Regular cardiac myocyte (primary cell): ENCODE data around the gene CES3. TPM values are rescaled to one million over a fixed set of nuclear protein-coding genes. Genes with fewer than 3 reads are reported as not detected.

ENCODE experiments used
- total RNA-seq: library from RNA; depleted of rRNA; stranded (reverse); fragments of >200 nt; gene quantifications from 2 replicates; pipeline ENCODE4 v1.2.3, GENCODE V29; 2014

The CES3 gene, protein sequence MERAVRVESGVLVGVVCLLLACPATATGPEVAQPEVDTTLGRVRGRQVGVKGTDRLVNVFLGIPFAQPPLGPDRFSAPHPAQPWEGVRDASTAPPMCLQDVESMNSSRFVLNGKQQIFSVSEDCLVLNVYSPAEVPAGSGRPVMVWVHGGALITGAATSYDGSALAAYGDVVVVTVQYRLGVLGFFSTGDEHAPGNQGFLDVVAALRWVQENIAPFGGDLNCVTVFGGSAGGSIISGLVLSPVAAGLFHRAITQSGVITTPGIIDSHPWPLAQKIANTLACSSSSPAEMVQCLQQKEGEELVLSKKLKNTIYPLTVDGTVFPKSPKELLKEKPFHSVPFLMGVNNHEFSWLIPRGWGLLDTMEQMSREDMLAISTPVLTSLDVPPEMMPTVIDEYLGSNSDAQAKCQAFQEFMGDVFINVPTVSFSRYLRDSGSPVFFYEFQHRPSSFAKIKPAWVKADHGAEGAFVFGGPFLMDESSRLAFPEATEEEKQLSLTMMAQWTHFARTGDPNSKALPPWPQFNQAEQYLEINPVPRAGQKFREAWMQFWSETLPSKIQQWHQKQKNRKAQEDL
- total RNA-seq: 0.56 TPM in 1 of 2 replicates, not detected in the other

DNA sequence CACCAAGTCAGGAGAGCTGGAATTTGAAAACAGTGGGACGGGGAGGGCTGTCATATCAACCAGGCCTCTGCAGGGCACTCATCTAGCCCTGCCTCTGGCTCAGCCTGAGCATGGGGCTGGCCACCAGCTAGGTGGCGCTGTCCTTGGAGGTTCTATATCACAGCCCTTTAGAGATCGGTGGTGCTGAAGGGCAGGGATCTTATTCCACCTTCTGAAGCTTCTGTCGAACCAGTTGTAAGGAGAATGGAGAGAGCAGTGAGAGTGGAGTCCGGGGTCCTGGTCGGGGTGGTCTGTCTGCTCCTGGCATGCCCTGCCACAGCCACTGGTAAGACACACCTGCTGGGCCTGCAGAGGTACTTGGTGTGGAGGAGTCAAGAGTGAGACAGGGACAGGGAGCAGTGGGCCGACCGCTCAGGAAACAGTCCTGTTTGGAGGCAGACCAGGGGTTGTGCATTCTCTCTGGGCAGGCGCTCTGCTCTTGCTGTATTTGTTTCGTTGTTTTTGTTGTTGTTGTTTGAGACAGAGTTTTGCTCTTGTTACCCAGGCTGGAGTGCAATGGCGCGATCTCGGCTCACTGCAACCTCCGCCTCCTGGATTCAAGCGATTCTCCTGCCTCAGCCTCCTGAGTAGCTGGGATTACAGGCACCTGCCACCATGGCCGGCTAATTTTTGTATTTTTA lies at the start of gene CES3:
CES3 (plus strand) TSS at position 202 of the 680 bp plus-strand sequence; CDS start at position 244, 42 bp downstream.

DNA sequence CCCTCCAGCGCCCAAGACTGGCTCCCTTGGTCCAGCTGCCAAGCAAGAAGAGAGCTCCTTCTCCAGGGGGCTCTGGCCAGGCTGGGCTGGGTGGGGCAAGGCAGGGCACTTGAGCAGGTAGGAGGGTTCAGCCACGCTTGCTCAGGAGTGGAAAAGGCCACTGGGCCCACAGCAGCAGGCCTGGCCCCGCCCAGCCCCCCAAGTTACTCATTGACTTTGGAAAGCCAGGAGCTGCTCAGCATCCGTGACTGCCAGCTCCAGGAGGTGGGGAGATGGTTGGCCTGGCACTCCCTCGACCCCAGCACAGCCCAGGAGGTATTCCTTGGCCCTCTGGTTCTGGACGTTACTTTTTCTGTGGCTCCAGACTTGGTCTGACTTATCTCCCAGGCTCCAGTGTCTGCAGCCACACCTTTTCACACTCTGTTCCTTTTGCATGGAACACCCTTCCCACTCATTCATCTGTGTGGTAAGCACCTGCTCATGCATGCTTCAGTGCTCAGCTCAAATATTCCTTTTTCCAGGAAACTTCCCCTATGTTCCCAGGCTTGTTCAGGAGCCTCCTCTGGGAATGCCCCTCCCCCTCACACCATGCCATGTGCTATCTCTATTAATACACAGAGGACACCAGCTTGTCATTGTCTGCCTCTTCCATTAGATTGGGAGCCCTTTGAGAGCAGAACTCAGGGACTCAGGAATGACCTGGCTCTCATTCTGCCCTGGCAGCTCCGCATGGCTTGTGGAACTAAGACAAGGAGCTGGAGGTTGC lies 42.1 kb upstream of the CES3 start, which contains the start of gene CDH16:
CDH16 (minus strand) TSS at position 83 of the 766 bp plus-strand sequence. CDS start 820 bp downstream, outside the sequence.

DNA sequence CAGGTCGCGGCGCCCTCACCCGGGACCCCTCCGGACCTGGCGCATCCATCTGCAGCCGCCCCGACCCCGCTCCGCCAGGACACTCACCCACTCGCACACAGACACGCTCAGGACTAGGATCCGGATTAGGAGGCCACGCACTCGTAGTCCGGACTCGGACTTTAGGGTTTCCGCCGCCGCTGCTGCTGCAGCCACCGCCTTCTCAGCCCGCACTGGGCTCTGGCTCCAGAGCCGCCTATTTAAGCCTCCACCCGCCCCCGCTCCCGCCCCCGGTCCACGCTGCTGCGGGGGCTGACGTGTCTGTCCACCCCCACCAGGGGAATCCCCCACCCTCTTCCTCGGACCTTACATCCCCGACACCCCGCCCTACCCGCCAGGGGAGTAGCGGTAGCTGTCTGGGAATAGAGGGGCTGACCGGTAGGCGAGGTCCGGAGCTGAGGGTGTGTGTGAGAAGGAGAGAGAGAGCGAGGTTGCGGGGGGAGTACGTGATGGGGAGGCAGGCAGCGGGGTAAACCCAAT lies 35.7 kb upstream of the CES3 start, which contains the start of gene RRAD:
RRAD (minus strand) TSS at position 214 of the 519 bp plus-strand sequence. CDS start 356 bp downstream, outside the sequence.

DNA sequence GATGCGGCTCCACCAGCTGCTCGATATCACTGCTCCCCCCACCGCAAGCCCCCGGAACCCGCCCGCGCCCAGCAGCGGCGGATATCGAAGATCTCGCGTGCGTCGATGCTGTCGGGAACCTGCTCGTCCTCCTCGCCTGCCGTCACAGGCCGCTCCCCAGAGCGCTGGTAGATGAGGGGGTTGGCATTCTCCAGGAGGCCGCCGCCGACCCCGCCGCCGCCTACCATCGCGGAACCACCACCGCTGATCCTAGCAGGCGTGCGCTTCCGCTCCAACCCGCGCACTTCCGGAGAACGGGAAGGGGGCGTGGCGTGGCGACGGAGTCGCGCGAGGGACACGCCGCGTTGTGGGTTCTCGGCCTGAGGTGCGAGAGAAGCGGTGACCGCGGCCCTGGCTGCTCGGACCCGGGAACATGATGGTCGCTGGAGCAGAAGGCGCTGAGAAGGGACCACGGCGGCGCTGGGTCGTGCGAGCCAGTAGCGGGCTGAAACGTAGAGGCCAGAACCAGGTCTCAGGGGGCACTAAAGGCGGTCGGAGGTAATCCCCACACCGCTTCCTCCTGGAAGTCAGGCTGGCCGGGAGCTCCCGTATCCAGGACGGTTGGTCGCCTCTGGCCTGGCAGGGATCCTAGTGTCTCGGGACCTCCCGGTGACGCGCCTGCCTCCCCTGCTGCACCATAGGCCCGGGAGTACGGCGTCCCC lies 26.8 kb upstream of the CES3 start, which contains the start of gene CIAO2B:
CIAO2B (minus strand) TSS at position 265 of the 701 bp plus-strand sequence; CDS start at position 227, 38 bp downstream.

DNA sequence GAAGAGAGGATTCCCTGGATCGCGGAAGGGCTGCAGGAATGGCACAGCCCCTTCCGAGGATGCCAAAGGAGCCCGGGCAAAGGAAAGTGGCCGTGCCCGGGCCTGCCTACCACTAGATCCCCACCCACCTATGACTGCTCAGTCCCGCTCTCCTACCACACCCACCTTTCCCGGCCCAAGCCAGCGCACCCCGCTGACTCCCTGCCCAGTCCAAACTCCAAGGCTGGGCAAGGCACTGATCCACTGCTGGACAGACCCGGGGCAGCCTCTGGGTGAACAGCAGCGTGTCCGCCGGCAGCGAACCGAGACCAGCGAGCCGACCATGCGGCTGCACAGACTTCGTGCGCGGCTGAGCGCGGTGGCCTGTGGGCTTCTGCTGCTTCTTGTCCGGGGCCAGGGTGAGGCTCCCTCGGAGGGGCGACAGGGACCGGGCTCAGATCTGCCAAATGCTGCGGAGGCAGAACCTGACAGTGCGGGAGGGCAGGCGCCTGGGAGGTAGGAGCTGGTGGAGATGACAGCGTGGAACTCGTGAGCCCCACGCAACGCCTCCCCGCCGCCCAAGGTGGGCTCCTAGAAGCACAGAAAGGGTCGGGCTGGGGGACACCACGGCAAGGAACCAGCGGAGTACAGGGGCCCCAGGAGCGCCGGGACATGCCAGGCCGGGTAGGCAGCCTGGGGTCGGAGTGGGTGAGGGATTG lies 25.6 kb upstream of the CES3 start, which contains the start of gene CES2:
CES2 (plus strand) TSS at position 203 of the 698 bp plus-strand sequence; CDS start at position 323, 120 bp downstream.

DNA sequence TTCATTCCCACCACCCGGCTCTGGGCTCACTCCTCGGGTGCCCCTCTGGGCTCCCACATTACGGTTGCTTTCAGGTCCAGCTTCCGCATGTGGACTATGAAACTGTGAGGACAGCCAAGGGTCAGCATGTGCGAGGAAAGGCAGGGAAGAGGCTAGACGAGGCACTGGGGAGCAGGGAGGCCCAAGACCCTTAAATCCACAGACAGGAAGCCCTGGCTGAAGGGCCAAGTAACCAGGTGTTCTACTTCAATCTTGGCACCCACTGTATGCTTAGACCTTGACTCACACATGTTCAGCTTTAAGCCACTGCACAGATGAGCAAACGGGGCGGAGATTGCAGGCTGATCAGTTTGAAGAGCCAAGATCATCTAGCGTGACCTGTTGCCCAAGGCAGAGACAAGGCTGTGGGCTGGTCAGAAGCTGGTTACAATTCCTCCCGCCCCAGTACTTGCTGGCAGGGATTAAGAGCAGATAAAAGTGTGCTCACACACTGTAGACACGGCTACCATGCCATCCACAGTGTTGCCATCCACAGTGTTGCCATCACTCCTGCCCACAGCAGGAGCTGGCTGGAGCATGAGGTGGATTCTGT lies 27.2 kb downstream of the CES3 start, which contains the start of gene CES4A:
CES4A (plus strand) TSS at position 393 of the 592 bp plus-strand sequence; CDS start at position 577, 184 bp downstream.

Other genes starting within 250 kb of the CES3 start
- 149 and 151 TPM in 2 replicates for gene DYNC1LI2, start 209.7 kb upstream of the CES3 start, total RNA-seq
- 0.19 and 0.56 TPM in 2 replicates for gene TERB1, start 159.7 kb upstream of the CES3 start, total RNA-seq
- gene NAE1, start 130.3 kb upstream of the CES3 start, total RNA-seq: 72.4 and 83.4 TPM in 2 replicates
- gene CA7, start 116.9 kb upstream of the CES3 start, total RNA-seq: not detected in 2 replicates
- 7.3 and 9.0 TPM in 2 replicates for gene PDP2, start 80.8 kb upstream of the CES3 start, total RNA-seq
- 0.19 and 0.56 TPM in 2 replicates for gene CDH16, start 42.4 kb upstream of the CES3 start, total RNA-seq
- 5.2 and 24.8 TPM in 2 replicates for gene RRAD, start 35.7 kb upstream of the CES3 start, total RNA-seq
- 166 and 269 TPM in 2 replicates for gene CIAO2B, start 26.9 kb upstream of the CES3 start, total RNA-seq
- 16.1 and 19.2 TPM in 2 replicates for gene CES2, start 25.8 kb upstream of the CES3 start, total RNA-seq
- gene CES4A, start 27.3 kb downstream of the CES3 start, total RNA-seq: 0.58 and 1.1 TPM in 2 replicates
- gene CBFB, start 67.9 kb downstream of the CES3 start, total RNA-seq: 111 and 209 TPM in 2 replicates
- 8.2 and 11.1 TPM in 2 replicates for gene PHAF1, start 148.7 kb downstream of the CES3 start, total RNA-seq
- 27.4 and 42.3 TPM in 2 replicates for gene B3GNT9, start 189.7 kb downstream of the CES3 start, total RNA-seq
- 15.7 and 22.8 TPM in 2 replicates for gene TRADD, start 198.6 kb downstream of the CES3 start, total RNA-seq
- gene FBXL8, start 198.7 kb downstream of the CES3 start, total RNA-seq: 5.9 and 12.4 TPM in 2 replicates
- 0.58 and 12.1 TPM in 2 replicates for gene HSF4, start 203.5 kb downstream of the CES3 start, total RNA-seq
- 11.1 and 20.6 TPM in 2 replicates for gene NOL3, start 209.3 kb downstream of the CES3 start, total RNA-seq
- 10.7 and 17.3 TPM in 2 replicates for gene MATCAP1, start 222.7 kb downstream of the CES3 start, total RNA-seq
- under 0.01 and 0.56 TPM in 2 replicates for gene EXOC3L1, start 228.9 kb downstream of the CES3 start, total RNA-seq
- 37.8 and 66.9 TPM in 2 replicates for gene E2F4, start 230.9 kb downstream of the CES3 start, total RNA-seq
- gene ELMO3, start 237.9 kb downstream of the CES3 start, total RNA-seq: 0.28 and 0.38 TPM in 2 replicates